ENCODE measurements around the gene VPS36.

- no peak for TF ChIP-seq CTCF (IDR thresholded peaks at IDR 0.05)
- no peak for TF ChIP-seq POLR2A (IDR thresholded peaks at IDR 0.05; ENCODE audit: low read depth)
These were observed 55.8 kb downstream of the VPS36 start for GRCh38 chr13:52394586-52394985.
